ENCODE data around the gene RHBDL1.
A peak's percentile ranks its signal among the peaks of the same experiment; 100 is the strongest.

- TF ChIP-seq, protein P1, sequence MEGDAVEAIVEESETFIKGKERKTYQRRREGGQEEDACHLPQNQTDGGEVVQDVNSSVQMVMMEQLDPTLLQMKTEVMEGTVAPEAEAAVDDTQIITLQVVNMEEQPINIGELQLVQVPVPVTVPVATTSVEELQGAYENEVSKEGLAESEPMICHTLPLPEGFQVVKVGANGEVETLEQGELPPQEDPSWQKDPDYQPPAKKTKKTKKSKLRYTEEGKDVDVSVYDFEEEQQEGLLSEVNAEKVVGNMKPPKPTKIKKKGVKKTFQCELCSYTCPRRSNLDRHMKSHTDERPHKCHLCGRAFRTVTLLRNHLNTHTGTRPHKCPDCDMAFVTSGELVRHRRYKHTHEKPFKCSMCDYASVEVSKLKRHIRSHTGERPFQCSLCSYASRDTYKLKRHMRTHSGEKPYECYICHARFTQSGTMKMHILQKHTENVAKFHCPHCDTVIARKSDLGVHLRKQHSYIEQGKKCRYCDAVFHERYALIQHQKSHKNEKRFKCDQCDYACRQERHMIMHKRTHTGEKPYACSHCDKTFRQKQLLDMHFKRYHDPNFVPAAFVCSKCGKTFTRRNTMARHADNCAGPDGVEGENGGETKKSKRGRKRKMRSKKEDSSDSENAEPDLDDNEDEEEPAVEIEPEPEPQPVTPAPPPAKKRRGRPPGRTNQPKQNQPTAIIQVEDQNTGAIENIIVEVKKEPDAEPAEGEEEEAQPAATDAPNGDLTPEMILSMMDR (IDR thresholded peaks at IDR 0.05; ENCODE audit: control extremely low read depth in 1 of 3, insufficient read depth in 1 of 3, low read depth in 1 of 3, low read length in 3 of 3) = peak in 2 of 3 experiments; percentile 22 to 28; a peak in 2 of 4 replicates
- TF ChIP-seq YY1 (IDR thresholded peaks at IDR 0.05; ENCODE audit: low read depth, low read length) (no peak), CHD1 (IDR thresholded peaks at IDR 0.05; ENCODE audit: low read depth, low read length) (no peak), JUN (IDR thresholded peaks at IDR 0.05; ENCODE audit: low read depth, low read length) (no peak)
These were observed 34.4 kb downstream of the RHBDL1 start for GRCh38 chr16:709566-710499.
